Right ventricle myocardium inferior (tissue), 1 donor: ENCODE results near the gene DGLUCY. TPM values are rescaled to one million over a fixed set of nuclear protein-coding genes. Genes with fewer than 3 reads are reported as not detected.
A peak's percentile ranks its signal among the peaks of the same experiment; 100 is the strongest.
"Not testable (repeated sequence)": the region's sequence is repeated elsewhere in the genome, so short reads cannot be mapped to it uniquely, and the experiment has no call there.

Experiments used
- ATAC-seq: fragments of 200-7000 bp; cut with Tn5 transposase; one replicate; pipeline ENCODE4 v1.9.1; 2020; ENCODE audit warnings: mild to moderate bottlenecking, moderate library complexity
- DNase-seq: peaks from one replicate; pipeline ENCODE4 v3.0.0; 2021; ENCODE audit errors: missing footprints
- intact Hi-C: fragments of 100-400 bp; cut with DNase I; formaldehyde crosslinking; loops from one replicate; pipeline ENCODE4 v1.11.0; 2022
- long read RNA-seq: library from polyadenylated mRNA; unstranded; transcript quantifications from one replicate; pipeline ENCODE4 v2.0.0, GENCODE V29; 2021
- total RNA-seq: library from RNA; stranded (reverse); fragmentation: NEBNext Ultra II Directional; extraction: Animal tissue kit (Norgen Biotek cat#: 25700); gene quantifications from one replicate; pipeline ENCODE4 v1.2.1, GENCODE V29; 2021
- donor health status: DM: no; HTN: yes; CAD: no; lungs with severe emphysema.

DGLUCY gene, protein sequence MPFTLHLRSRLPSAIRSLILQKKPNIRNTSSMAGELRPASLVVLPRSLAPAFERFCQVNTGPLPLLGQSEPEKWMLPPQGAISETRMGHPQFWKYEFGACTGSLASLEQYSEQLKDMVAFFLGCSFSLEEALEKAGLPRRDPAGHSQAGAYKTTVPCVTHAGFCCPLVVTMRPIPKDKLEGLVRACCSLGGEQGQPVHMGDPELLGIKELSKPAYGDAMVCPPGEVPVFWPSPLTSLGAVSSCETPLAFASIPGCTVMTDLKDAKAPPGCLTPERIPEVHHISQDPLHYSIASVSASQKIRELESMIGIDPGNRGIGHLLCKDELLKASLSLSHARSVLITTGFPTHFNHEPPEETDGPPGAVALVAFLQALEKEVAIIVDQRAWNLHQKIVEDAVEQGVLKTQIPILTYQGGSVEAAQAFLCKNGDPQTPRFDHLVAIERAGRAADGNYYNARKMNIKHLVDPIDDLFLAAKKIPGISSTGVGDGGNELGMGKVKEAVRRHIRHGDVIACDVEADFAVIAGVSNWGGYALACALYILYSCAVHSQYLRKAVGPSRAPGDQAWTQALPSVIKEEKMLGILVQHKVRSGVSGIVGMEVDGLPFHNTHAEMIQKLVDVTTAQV
- 202 TPM for total RNA-seq
- long read RNA-seq, transcript DGLUCY-201 (14 exons, 2,967 nt) = major isoform, 37 of 213 reads
- long read RNA-seq, partial matches to known transcripts = 18 of 213 reads
- long read RNA-seq, other reads (novel, unspliced or antisense) = 154 of 213 reads

DNA sequence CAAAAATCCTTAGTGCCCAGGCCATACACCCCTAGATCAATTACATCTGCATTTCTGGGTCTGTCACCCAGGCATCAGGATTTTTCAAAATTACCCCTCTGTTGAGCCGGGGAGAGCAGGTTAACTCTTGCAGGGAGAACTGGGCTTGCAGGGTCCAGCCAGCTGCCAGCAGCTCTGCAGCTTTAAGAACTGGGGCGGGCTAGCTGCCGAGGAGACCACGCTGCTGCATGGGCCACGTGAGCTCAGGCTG lies at the start of gene DGLUCY:
DGLUCY (plus strand) TSS at position 245 of the 250 bp plus-strand sequence. CDS start 46,222 bp downstream, outside the sequence.
- intact Hi-C loops = loop anchor here (1.0 to 2.0 kb wide), 2 partner anchors 53 to 59 kb away; partner anchors contain the start of gene RPS6KA5
- peak; percentile 95 for ATAC-seq
- peak; percentile 91 for DNase-seq

DNA sequence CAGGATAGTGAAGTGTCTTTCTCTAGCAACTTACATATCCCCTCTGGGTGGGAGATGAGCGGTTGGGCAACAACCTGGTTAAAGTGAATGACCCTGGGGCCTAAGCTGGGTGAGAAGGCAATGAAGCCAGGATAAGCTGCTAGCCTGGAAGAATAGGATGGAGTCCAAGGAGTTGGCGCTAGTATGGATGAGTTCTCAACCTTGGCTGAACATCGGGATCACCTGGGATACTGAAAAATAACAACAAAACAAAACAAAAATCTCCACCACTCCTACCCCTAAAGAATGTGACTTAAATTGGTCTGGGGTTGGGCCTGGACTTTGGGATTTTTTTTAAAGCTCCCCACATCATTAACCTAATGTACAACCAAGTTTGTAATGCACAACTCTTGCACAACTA lies 48.6 kb upstream of the DGLUCY start:
- ATAC-seq = no peak
- intact Hi-C loops = no loop called here

DNA sequence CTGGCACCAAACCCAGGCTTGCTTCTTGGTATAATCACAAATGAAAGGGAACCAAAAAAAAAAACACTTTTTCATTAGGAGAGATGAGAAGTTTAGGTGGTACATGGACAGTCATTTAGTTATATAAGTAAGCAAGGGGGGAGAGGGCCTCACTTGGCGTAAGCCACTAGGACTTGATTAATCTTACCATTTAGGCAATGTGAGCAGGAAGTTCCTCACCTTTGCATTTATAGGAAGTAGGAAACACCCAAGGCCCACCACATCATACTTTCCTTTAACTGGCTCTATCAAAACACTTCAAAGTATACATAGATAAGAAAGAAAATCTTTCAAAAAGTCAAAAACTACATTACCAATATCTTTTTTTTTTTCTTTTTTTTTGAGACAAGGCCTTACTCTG lies 46.7 kb upstream of the DGLUCY start:
- intact Hi-C loops = no loop called here
- DNase-seq (no peak), ATAC-seq (no peak)

More for the DNA sequence above, 48.6 kb upstream of the DGLUCY start:
- no peak for DNase-seq

DNA sequence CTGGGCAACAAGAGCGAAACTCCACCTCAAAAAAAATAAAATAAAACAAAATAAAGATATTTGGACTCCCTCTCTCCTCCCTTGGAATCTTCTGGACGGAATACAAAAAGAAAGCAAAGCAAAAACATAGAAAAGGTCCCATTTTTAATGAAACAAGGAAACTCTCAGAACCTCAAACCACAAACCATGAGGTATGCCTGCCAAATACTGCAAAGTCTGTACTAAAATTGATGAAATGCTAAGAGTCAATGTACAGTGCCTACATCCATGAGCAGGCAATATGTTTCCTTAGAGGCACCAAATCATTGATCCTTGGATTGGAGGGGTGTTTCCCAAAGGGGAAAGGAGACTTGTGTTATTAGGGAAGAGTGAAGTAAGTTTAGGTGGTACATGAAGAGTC lies 45.2 kb upstream of the DGLUCY start:
- ATAC-seq = no peak
- DNase-seq = no peak
- intact Hi-C loops = no loop called here

DNA sequence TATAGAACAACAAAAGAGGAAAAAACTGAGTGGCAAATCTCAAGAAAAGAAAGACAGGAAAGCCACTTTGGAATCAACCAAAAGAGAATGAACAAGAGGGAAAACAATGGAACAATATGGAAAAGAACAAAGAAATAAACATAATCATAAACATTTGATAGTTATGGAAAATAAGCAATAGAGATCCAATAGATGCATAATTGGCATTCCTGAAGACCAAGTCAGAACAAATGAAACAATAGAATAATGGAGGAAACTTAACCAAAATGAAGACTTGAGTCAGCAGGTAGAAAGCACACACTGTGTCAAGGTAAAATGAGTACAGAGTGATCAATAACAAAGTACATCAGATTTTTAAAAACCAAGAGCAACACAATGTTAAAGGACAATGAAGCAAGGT lies 43.3 kb upstream of the DGLUCY start:
- intact Hi-C loops = no loop called here
- DNase-seq (no peak), ATAC-seq (no peak)

DNA sequence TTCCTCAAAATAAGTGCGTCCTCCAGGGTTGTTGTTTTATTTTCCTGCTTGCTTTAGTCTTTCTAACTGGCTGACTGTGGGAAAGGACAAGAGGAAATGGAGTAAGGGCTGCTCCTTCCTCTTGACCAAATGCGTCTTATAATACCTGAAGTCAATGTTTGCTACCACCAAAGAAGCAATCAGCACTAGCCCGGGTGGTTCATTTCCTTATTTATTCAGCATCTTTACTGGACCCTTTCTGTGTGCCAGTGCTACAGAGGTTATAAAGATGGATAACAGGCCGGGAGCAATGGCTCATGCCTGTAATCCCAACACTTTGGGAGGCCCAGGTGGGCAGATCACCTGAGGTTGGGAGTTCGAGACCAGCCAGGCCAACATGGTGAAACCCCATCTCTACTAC lies 38.3 kb upstream of the DGLUCY start:
- intact Hi-C loops = no loop called here
- DNase-seq (no peak), ATAC-seq (no peak)

DNA sequence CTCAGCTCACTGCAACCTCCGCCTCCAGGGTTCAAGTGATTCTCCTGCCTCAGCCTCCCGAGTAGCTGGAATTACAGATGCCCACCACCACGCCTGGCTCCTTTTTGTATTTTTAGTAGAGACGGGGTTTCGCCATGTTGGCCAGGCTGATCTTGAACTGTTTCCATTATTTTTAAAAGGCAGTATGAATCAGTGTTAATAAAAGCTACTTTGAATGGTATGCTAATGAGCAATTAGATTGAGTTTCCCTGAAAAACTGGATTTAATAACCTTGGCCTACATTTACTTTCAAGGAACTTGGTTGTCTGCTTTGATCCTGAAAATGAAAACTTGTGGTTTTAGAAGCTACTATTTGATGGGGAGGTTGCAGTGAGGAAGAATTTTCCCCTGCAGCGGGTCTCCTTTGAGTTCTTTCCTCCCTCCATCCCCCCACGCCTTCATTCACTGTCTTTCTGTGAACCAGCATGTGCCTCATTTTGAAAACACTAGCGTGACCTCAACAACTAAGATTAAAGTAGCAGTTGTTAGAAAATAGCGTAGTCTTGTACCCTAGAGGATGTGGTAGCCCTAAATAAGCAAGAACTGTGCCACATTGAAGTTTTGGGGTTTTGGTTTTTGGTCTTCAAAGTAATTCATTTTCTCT lies 35.7 kb upstream of the DGLUCY start:
- ATAC-seq (no peak), DNase-seq (no peak)
- intact Hi-C loops = no loop called here

DNA sequence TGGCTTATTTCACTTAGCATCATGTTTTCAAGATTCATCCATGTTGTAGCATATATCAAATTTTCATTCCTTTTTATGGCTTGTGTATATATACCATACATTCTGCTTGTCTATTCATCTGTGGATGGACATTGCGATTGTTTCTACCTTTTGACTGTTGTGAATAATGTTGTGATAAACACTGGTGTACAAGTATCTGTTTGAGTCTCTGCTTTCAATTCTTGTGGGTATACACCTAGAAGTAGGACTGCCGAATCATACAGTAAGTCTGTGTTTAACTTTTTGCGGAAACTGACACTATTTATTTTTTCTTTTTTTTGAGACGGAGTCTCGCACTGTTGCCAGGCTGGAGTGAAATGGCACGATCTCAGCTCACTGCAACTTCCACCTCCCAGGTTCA lies 33.8 kb upstream of the DGLUCY start:
- ATAC-seq (no peak), DNase-seq (no peak)
- intact Hi-C loops = no loop called here

DNA sequence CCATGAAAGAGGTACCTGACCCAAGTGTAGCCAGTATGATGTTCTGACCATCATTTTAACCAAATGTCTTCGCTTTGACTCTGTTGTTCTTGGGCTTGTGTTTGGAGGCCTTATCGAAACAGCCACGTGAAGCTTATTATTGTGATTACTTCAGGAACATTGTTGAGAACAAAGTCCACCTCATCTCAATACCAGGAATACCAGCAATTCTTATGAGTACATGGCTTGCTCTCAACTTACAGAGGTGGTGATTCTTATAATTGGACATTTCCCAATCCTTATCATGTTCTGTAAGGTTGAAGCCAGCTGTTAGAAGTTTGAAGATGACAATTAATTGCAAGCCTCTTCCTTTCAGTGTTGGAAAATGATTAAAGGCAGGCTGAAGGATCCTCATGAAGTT lies 31.6 kb upstream of the DGLUCY start:
- DNase-seq (no peak), ATAC-seq (no peak)
- intact Hi-C loops = no loop called here

DNA sequence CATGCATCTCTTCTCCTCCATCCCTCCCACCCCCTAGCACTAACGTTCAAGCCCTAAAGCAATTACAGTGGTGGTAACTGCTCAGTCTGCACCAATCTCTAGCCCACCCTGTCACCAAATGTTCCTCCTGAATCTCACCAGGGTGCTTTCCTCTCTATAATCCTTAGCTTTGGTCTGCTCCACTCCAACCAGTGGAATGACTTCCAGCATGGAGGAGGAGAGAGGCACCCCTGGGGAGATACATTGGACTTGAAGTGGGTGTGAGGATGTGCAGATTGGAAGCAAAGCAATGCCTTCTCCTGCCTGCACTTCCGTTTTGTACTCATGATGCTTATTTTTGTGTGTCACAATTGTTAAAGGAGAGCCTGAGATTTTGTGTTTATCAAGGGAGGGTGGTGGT lies 29.4 kb upstream of the DGLUCY start:
- intact Hi-C loops = no loop called here
- no peak for DNase-seq
- ATAC-seq = no peak

DNA sequence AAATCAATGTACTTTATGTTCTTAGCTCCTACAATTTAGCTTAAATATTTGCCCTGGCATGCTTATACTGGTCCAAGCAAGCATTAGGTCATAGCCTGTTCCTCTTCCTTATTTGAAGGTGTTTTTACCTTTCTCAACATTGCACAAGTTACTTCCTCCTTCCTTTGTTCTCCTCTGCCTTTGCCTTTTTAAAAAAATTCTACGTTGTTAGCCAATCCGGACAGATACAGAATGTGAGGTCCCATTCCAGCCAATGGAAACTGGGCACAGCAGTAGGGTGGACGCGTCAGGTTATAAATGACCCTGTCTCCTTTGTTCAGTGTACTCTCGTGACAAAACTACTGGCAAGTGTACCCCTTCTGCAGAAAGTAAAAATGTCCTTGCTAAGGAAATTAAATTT lies 26.4 kb upstream of the DGLUCY start:
- intact Hi-C loops, DNase-seq, ATAC-seq: not testable (repeated sequence)

DNA sequence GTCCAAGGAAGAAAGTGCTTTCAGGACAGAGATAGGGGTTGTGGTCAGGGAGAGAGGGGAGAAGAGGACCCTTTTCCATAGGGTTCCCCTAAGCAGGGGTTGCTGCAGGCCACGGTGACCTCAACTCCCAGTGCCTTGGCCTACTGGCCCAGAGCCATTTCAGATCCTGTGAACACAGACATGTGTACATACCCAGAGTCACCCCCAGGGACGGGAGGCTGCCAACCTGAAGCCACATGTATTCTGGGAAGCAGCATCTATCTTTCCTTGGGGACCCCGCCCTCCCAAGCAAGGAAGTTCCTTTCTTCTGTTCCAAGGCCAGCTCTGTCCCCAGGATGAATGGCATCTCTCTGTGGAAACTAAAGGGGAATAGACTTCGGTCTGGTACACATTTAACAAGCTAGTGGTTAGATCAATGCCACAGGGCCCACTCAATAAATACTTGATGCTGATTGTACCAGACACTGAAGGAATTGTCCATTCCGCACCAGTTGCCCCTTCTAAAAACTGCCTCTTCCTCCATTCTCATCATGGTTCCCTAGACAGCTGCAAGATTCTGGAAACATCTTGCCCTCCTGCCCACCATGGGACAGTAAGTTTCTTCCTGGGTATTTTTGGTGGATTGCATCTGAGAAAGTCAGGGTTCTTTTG lies 25.2 kb upstream of the DGLUCY start:
- DNase-seq (no peak), ATAC-seq (no peak)
- intact Hi-C loops = no loop called here

DNA sequence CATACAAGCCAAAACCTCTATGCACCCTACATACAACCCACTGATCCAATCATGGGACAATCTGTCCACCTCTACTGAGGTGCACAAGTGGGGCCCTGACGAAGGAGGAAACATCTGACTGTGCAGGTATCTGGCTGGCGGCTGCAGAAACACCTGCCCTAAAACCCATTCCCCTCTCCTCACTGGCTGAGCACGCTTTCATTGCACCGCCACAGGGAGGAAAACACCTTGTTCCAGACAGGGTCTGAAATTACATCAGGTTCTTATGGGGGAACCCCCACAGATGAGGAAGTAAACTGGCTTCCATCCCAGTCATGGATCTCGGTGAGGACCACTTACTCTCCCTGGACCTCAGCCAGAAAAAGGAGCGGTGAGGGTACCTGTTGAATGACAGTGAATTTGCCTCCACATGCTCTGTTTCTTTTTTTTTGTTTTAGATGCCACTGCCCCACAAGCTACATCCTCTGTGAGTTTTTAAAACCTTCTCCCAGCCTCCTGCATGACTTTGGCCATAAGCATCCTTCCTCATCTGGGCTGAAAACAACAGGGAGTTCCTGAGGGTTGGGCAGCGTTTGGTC lies 23.8 kb upstream of the DGLUCY start:
- DNase-seq (no peak), ATAC-seq (no peak)
- intact Hi-C loops = no loop called here

DNA sequence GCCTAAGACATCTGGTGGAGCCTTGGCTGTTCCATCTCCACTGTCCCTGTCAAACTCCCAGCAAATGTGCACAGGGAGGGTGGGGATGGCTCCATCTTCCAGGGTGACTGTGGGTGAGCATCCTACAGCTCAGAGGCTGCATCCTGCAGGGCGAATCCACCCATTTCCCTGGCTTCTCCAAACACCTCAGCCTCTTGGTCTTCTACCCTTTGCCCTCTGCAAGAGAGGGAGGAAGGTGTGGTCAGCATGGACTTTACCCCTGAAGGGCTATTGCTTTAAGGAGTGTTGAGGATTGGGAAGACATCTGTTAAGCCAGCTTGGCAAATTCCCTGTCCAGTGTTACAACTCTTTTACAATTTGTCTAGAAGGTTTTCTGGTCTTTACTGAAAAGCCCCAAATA lies 23.1 kb upstream of the DGLUCY start:
- intact Hi-C loops = no loop called here
- no peak for DNase-seq
- ATAC-seq = no peak

DNA sequence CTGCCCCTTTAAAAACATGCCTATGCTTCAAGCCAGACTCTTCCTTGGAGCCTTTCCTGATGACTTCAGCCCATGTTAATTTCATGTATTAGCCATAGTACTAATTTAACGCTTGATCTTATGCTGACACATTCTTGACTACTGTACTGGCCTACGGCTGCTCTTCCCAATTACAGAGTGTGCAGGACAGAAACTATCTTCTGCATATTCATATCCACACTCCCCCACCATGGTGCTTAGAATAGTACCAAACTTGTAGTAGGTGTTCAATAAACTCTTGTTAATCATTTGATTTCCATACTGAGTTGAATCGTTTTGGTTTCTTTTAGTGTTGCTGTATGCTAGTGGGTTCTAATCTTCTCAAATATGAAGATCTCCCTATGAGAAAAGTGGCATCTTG lies 21.8 kb upstream of the DGLUCY start:
- DNase-seq (no peak), ATAC-seq (no peak)
- intact Hi-C loops = no loop called here

DNA sequence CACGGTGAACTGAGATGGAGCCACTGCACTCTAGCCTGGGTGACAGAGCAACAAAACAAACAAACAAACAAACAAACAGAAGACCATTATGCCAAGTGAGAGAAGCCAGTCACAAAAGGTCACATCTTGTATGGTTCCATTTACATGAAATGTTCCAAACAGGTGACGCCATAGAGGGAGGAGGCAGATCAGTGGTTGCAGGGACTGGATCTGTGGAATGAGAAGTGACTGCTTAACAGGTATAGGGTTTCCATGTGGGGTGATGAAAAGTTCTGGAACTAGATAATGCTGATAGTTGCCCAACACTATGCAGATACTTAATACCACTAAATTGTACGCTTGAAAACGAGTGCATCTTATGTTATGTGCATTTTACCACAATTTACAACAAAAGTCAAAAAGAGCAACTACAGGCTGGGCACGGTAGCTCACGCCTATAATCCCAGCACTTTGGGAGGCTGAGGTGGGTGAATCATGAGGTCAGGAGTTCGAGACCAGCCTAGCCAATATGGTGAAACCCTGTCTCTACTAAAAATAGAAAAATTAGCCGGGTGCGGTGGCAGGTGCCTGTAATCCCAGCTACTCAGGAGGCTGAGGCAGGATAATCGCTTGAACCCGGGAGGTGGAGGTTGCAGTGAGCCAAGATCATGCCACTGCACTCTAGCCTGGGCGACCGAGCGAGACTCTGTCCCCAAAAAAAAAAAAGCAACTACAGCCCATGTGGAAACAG lies 20.0 kb upstream of the DGLUCY start:
- intact Hi-C loops, DNase-seq, ATAC-seq: not testable (repeated sequence)

DNA sequence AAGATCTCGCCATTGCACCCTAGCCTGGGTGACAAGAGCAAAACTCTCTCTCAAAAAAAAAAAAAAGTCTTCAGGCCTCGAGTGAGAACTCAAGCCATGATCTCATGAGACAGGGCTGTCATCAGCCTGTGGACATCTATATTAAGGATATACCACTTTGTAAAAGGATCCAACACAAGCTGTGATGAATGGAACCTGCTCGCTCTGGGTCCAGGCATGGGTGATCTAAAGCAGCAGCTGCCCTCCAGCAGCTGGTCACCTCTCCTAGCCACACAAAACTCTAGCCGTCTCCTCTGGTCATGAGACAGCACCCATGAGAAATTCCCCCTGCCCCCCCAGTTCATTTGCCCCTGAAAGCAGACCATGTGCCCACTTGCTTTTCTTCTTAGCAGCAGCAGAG lies 19.1 kb upstream of the DGLUCY start:
- DNase-seq (no peak), ATAC-seq (no peak)
- intact Hi-C loops = no loop called here

DNA sequence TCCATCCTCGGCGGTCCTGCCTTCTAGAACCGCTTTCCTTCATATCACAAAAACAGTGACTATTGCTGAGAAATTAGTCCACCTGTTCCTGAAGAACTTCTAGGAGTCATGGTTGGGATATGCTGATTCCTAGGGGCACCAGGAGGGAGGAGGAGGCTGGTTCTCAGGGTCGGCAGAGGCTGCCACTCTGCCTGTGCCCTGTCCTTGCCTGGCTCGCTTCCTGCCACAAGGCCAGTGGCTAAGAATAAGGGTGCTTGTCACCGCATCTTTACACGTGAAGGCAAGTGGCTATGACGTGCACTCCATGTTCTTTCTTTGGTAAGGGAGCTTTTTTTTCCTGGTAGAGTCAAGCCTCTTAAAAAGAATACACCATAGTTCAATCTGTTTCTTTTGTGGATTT lies 18.7 kb upstream of the DGLUCY start:
- intact Hi-C loops = no loop called here
- no peak for ATAC-seq
- DNase-seq = no peak

DNA sequence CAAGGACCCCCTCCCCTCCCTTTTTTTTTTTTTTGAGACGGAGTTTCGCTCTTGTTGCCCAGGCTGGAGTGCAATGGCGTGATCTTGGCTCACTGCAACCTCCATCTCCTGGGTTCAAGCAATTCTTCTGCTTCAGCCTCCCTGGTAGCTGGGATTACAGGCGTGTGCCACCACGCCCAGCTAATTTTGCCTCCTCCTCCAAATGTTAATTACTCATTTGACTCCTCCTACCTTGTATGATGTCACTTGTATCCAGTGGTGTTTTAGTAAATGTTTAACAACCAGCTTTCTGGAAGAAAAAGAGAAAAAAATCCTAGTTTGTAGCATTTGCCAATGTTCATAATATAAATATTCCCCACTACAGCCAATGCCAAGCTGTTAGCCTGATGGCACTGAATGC lies 16.2 kb upstream of the DGLUCY start:
- intact Hi-C loops, ATAC-seq, DNase-seq: not testable (repeated sequence)
